Islet of Langerhans (tissue), 1 donor: ENCODE data around the gene MTURN.
"Not testable (repeated sequence)": the region's sequence is repeated elsewhere in the genome, so short reads cannot be mapped to it uniquely, and the experiment has no call there.

Experiments
- FAIRE-seq: peaks from one replicate; lab custom pipeline; 2011; peaks lifted over from hg19 to GRCh38; lab: Jason Lieb, UNC

MTURN gene

DNA sequence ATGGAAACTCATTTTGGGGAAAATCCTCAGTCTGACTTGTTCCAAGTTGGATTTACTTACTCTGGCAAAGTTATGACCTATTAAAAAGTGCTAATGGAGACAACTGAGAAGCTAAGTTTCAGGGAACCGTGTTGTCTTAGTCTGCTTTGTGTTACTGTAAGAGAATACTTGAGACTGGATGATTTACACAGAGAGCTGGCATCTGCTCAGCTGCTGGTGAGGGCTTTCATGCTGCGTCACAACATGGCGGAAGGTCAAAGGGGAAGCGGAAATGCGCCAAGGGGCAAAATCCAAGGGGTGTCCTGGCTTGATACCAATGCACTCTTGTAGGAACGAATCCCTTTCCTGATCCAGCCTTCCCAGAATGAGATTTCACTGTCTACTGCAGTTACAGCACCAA is 46.4 kb downstream of the MTURN start:
- no peak for FAIRE-seq

DNA sequence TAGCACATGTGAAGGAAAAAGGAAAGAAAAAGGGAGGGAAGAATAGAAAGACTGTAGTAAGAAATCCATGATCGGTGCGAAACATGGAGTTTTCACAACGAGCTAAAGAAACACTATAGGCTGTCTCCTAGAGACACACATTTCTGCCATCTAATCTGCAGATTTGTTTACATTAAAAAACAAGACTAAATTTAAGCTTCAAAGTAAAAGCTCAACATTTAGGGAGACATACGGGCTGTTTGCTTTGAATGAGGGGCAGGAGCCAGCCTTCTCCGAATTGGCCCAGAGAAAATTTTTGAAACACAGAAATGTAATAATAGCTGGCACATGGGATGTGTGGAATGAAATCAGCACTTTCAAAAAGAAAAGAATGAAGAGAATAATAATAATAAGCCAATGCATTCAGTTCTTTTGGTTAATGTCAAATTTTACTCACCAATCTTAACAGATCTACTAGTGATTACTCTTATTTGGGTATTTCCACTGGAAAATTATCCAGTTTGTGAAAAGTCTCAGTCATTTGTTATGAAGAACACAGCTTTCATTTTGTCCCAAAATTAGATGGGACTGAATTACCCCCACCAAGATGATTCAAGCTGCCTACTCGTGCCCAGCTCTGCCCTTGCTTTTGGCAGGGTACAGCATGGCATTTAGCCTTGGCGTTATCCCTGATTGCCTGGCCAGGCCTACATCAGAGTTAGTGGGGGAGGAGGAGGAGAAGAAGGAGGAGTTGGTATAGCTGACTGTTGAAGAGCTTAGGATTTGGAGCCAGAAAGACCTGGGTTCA is 47.1 kb downstream of the MTURN start:
- no peak for FAIRE-seq

DNA sequence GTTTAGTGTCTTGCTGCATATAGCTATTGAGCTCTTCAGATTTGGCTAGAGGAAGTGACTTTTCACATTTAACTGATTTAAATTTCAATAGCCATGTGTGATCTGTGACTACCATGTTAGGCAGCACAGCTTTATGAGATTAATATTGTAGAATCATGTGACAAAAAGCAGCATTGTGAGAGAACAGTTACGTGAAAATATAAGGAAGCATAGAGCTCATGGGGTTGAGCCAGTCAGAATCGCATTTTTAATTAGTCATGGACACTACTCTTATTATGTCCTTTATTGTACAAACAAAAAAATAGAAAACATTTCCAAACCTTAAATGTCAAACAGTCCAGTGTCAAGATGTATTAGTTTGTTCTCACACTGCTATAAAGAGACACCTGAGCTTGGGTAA is 48.0 kb downstream of the MTURN start:
- FAIRE-seq = no peak

DNA sequence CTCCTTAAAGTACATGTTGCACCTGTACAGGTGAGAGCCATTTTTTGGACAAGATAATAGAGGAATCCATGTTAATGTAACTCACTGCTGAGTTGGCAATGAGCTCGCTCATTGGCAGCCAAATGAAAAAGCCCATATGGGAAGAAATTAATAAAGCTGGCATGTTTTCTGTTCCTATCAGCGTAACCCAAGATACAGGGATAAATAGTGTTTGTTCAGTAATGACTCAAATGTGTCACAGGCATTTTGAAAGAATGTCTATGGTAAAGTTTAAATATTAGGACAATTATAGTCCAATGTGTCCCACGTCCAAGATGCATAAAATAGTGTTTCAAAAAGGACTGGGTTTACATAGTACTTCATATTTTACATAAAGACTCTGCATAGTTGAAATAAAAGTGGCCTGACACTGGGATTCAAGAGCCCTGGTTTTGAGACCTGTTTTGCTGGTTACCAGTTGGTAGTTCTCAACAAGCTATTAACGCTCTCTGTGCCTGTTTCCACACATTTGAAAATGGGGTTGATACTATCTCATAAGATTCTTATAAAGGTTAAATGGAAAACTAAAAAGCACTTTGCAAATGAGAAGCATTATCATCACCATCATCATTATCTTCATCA is 49.1 kb downstream of the MTURN start:
- FAIRE-seq = no peak

DNA sequence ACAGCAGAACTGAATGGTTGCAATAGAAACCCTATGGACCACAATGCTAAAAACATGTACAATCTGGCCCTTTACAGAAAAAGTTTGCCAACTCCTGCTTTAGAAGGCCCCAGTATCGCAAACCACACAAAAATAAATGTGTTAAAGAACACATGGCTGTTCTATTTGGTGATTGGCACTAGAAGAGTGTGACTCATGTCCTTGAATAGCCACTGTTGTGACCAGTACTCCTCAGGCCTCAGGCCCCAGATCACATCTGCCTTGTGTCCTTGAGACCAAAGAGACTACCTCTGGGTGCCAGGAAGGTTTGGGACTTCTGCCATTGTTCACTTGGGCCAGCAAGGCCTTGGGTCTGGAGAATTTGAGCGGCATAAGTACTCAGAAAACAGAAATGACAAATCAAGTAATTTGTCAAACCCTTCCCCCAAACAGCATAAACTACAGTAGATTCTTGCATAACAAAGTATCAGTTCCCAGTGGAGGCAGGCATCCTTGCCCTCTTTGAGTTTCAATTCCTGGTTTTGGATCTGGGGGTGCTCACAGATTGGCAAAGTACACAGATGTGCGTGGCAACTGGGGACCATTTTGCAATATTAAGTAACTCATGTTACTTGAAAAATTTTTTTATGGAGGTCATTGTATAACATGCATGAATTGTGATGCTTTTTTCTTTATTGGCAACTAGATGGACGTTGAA is 50.2 kb downstream of the MTURN start:
- FAIRE-seq = no peak

DNA sequence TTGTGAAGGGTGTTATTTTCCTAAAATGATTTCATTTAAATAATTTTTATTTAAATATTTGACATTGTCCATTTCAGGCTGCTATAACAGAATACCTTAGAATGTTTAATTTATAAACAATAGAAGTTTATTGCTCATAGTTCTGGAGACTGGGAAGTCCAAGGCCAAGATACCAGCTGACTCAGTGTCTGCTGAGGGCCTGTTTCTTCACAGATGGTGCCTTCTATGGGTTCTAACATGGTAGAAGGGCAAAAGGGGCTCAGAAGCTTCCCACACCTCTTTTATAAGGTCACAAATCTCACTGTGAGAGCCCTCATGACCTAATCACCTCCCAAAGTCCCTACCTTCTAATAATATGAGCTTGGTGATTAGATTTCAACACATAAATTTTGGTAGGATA is 50.7 kb downstream of the MTURN start:
- no peak for FAIRE-seq

DNA sequence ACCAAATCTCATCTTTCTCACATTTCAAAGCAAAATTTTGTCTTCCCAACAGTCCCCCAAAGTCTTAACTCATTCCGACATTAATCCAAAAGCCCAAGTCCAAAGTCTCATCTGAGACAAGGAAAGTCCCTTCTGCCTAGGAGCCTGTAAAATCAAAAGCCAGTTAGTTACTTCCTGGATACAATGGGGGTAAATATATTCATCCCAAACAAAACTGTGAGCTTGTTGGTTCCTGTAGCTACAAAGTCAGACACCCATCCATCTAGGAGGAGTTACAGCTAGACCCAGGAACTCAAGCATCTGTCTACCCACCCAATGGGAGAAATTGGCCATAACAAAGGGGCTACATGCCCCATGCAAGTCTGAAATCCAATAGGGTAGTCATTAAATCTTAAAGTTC is 51.9 kb downstream of the MTURN start:
- FAIRE-seq = no peak

DNA sequence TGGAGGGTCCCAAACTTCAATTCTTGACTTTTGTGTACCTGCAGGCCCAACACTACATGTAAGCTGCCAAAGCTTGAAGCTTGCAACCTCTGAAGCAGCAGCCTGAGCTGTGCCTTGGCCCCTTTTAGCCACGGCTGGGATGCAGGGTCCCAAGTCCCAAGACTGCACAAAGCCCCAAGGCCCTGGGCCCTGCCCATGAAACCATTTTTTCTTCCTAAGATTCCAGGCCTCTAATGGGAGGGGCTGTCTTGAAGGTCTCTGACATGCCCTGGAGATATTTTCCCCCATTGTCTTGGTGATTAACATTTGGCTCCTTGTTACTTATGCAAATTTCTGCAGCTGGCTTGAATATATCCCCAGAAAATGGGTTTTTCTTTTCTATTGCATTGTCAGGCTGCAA is 52.7 kb downstream of the MTURN start:
- no peak for FAIRE-seq

DNA sequence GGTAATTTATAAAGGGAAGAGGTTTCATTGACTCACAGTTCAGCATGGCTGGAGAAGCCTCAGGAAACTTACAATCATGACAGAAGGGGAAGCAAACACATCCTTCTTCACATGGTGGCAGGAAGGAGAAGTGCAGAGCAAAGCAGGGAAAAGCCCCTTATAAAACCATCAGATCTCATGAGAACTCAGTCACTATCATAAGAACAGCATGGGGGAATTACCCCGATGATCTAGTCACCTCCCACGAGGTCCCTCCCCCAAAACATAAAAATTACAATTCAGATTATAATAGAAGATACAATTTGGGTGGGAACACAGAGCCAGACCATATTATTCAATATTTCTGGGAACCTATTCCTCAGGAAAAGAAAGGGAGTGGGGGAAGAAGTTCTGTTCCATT is 53.6 kb downstream of the MTURN start:
- not testable (repeated sequence) for FAIRE-seq

DNA sequence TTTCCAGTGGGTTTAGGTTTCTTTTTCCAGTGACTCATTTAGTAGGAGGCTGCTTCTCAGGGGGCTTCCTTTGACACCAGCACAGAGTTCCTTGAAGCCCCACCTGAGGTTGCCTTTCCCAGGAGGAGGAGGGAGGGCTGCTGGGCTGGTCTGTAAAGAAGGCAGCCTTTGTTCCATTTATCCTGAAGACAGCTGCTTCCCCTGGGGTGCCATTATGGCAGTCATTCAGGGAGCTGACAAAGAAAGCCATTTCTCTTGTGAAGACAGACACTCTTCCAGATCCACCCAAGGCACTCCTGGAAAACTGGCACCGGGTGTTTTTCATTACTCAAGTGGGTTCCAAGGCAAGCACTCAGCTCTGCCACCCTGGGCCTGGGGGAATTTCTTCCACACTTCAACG is 54.0 kb downstream of the MTURN start:
- no peak for FAIRE-seq

DNA sequence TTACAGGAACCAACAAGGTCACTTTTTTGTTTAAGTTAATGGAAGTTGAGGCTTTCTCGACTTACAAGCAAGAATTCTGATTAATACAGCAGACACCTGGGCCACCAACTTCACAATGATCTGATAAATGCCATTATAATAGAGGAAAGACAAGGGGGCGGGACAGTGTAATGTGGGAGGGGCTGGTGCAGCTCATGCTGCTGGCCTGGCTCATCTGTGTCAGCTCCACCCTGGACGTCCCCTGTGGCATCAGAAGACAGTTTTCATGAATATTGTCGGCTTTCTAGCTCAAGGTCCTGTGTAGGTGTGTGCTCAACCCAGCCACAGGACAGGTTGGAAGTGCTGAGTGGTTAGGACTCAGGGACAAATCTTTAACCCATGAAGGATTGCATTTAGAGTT is 57.0 kb downstream of the MTURN start:
- no peak for FAIRE-seq

DNA sequence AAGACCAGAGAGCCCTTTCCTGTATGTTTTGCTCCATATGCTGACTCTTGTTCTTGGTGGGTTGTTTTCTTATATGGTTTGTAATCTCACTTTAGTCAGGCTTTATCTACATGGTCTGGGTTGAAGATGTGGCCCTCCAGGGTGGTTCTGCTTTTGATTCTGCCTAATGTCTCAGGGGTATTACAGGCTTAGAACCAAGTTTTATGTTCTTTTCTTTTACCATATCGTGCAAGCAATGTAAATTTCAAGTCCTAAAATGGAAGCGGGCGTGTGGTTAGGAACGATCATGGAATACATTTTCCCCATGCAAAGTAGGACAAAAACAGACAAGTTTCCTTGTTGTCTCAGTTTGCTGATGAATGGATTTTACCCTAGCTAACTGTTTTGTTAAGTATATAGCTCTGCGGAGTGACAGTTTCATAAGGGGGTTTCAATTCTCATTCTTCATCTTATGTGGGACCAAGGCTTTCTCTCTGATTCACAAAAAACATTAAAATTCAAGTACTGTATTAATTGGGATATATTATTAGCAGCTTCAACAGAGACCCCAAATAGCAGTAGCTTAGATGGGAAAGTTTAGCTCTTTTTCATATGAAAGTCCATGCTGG is 58.7 kb downstream of the MTURN start:
- FAIRE-seq = no peak

DNA sequence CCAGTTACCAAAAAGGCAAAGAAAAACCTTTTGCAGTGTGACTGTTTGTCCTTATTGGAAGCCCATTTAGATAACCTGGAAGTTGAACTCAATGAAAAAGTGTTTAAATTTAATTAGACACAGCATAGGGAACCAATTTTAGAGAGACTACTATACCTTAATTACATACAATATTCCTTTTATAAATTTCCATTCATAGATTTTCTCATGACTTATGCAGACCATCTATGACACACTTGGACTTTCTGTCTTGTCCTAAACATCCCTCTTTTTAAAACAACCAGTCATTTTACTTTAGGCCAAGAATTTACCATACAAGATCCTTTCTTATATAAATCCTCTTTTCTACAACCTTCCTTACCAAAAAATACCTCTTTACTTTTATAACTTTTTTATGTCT is 61.6 kb downstream of the MTURN start:
- no peak for FAIRE-seq

DNA sequence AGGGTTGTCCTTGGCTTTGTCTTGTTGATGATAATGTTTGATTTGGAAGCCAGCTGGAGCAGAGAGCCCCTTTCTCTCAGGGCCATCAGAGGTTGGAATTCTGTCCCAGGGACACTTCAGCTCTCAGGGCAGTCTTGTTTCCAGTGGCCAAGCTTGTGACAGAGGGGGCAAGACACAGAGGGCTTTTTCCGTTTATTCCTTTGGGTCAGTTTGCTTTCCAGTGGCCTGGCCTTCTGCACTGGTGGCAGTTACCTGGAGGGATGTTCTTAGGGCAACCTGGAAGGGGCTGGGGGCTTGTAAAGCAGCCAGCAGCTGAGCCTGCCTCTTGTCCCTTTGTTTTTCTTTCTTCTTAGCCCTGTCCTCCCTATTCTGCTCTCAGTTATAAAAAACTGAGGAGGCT is 62.7 kb downstream of the MTURN start:
- no peak for FAIRE-seq

DNA sequence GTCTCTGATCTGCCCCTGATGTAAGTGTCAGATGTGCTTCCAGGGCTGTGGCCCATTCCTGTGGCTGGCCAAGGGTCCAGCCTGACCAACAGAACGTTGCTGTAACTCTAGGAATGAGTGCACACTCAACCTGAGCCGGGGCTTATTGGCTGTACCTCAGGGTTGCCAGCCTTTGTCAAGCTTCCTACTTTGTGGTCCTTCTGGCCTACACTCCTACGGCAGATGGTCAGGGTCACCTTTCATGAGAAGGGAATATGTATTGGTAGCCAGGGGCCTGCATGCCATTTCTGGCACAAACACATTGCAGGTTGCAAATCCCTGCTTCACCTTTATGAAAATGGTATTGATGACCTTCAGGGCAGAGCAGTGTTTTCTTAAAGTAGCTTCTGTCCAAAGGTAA is 64.5 kb downstream of the MTURN start:
- FAIRE-seq = no peak

DNA sequence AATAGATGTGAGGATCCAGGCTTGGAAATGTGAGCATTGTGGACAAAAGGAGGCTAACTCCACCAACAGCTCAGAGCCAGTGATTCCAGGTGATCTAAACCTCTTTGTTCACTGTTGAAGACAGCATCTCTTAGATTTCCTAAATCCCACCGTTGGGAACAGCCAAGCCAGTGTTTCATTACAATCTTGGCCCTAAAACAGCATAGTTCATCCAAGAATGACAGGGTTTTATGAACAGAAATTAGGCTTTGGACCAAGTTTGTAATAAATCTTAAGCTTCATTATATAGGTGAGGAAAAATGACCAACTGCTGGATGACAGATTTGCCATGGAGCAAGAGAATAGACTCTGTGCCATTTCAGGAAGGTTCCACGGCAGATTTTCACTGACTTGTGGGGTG is 65.8 kb downstream of the MTURN start:
- FAIRE-seq = no peak

DNA sequence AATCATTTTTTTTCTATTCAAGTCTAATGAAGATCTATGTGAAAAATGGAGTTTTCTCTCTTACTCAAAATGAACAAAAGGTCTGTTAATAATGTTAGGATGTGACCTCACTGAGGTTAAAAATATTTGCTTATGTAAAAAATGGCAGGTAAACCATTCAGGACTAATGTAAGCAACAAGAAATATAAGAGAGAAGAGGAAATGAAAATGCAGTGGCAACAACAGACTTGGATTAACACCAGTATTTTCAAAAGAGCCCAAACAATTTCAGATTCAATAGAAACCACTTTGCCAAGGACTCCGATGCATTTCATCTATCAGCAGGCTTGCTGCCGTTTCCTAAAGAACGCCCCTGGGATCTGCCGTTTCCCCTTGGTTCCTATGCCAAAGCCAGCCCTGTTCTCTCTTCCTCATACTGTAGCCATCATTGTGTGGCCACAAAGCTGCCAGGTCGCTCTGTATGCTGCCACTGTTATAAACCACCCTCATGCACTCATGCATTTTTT is 66.4 kb downstream of the MTURN start:
- no peak for FAIRE-seq

DNA sequence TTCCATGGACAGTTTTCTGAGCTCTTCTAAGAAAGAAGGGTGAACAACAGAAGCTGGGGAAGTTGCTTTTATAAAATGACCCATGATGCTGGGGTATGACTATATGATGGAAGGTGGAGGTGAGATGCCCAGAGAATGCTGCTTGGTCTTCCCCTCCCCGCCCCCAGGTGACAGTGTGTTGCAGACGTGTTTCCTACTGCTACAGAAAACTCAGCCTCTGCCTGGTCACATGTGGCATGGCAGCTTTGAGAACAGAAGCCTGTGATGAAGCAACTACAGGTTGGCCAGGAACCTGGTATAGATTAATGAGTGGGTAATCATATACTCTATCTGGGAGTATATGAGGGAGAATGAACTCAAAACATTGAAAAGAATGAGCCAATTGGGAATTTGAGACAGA is 67.1 kb downstream of the MTURN start:
- no peak for FAIRE-seq

DNA sequence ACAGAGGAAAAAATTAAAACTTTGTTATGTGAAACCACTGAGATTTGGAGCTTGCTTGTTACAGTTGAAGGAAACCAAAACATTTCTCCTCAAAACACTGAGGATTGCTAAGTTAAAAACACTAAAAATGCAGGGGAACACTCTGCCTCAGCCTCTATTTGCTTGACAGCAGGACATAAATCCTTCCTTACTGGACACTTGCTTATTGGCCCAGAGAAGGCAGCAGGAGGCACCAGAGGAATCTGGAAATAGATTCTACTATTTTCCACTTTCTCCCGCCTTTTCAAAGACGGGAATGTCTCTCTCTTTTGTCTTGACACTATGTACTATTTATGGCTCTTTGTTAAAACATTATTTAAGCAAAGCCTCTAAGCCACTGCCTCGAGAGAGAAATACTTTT is 67.9 kb downstream of the MTURN start:
- FAIRE-seq = no peak

DNA sequence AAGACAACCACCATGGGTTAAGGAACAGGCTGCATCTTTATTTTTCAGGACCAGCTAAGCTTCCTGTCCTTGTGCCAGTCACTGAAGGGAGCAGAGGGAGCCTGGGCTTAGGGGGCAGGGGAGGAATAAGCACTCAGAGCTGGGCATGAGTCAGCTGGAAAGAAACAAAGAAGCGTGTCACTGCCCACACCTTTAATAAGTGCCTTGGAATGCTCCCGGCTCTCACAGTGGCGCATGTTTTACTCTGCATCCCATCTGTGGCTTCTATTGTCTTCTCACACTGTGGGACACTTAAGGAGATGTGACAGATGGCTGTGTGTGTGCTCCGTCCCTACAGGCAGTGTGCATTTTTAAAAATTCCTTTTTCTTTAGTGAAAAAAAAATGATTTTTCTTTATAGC is 71.7 kb downstream of the MTURN start:
- FAIRE-seq = no peak

DNA sequence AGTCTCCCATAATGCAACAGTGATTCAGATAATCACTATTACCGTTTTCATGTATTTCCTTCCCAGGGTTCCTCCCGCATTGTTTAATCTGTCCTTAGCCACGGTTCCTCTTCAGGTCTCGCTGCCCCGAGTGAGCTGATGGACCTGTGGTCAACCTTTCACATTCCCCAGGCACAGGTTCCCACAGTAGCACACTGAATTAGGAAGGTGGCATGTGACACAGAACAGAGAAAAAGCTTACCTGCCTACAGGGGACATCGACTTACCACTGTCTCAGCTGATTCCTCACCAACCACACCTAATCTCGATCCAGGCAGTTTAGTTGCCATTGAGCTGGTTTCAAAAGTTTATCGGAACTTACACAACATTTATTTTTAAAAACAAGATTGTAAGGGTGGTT is 72.2 kb downstream of the MTURN start:
- no peak for FAIRE-seq

DNA sequence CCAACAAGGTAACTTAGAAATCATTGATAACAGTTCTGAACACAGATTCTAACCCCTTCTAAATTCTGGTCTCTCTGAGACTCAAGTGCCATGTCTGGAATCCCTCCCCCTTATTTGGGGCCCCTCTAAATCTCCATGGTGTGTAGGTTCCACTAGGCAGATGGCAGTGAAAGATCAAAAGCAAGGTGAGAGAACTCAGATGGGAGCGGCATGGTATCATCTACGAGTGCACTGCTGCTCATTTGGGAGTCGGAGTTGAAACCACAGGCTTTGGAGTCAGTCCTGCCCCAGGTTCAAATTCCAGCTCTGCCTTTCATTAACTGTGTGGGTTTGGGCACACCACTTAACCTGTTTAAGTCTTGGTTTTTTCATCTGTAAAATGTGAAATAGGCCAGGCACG is 72.6 kb downstream of the MTURN start:
- no peak for FAIRE-seq

DNA sequence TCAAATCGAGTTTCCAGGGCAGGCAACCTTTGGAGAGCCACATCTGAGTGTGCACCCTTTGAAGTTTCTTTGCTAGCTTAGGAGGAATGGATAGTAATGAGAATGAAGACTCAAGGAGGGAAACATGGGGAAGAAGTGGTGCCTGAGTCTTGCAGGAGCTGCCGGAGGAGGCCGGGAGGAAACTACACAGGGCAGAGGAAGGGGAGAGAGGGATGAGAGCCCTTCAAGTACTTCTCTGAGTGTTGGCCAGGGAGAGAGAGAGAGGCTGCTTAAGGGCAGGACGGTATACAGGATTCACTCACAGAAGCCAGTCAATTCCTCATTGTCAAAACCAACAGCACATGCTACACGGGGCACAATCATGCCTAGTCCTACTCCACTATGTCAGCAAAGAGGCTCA is 75.2 kb downstream of the MTURN start:
- no peak for FAIRE-seq
